IPS-11a (cell line): ENCODE results near the gene ADCY7.

Experiments
- H3K4me3 ChIP-seq: one replicate; pipeline ENCODE4 v1.5.1; 2013; ENCODE audit warnings: low read depth, low read length, control low read depth

Gene ADCY7

GRCh38 chr16:50296807-50297206 lies 30.5 kb downstream of the ADCY7 start:
- H3K4me3 ChIP-seq: no peak overlapping the region

- H3K4me3 ChIP-seq: no peak overlapping the region
Measured at GRCh38 chr16:50297301-50298074, 31.1 kb downstream of the ADCY7 start.

- no peak overlapping the region for H3K4me3 ChIP-seq
Measured at GRCh38 chr16:50298075-50298460, 31.7 kb downstream of the ADCY7 start.

- H3K4me3 ChIP-seq: no peak overlapping the region
Measured at GRCh38 chr16:50298591-50299507, 32.5 kb downstream of the ADCY7 start.

GRCh38 chr16:50299508-50300105 lies 33.3 kb downstream of the ADCY7 start:
- no peak overlapping the region for H3K4me3 ChIP-seq

GRCh38 chr16:50300942-50301625 lies 34.7 kb downstream of the ADCY7 start:
- H3K4me3 ChIP-seq: no peak overlapping the region

- H3K4me3 ChIP-seq: no peak overlapping the region
Measured at GRCh38 chr16:50301626-50302471, 35.5 kb downstream of the ADCY7 start.

- no peak overlapping the region for H3K4me3 ChIP-seq
Measured at GRCh38 chr16:50302472-50303005, 36.2 kb downstream of the ADCY7 start.

GRCh38 chr16:50303041-50303604 lies 36.8 kb downstream of the ADCY7 start:
- no peak overlapping the region for H3K4me3 ChIP-seq

GRCh38 chr16:50303605-50304466 lies 37.5 kb downstream of the ADCY7 start:
- no peak overlapping the region for H3K4me3 ChIP-seq

GRCh38 chr16:50304467-50305440 lies 38.4 kb downstream of the ADCY7 start:
- no peak overlapping the region for H3K4me3 ChIP-seq

GRCh38 chr16:50305441-50306061 lies 39.2 kb downstream of the ADCY7 start:
- H3K4me3 ChIP-seq: no peak overlapping the region

- H3K4me3 ChIP-seq: no peak overlapping the region
Measured at GRCh38 chr16:50306287-50306686, 39.9 kb downstream of the ADCY7 start.

- H3K4me3 ChIP-seq: no peak overlapping the region
Measured at GRCh38 chr16:50308237-50308965, 42.0 kb downstream of the ADCY7 start.

- H3K4me3 ChIP-seq: no peak overlapping the region
Measured at GRCh38 chr16:50309156-50309526, 42.8 kb downstream of the ADCY7 start.

- H3K4me3 ChIP-seq: no peak overlapping the region
Measured at GRCh38 chr16:50309527-50310307, 43.4 kb downstream of the ADCY7 start.
